T-helper 1 cell treated with Interleukin-12 subunit alpha and Interleukin-12 subunit beta and Interleukin-4 antibody, amounts not matched to agents 30 μg/mL and 1 μg/mL, for 36 hours (primary cell): ENCODE results near the gene F12.
"Not testable (repeated sequence)": the region's sequence is repeated elsewhere in the genome, so short reads cannot be mapped to it uniquely, and the experiment has no call there.

Source experiments
- H3K27ac Mint-ChIP-seq: one replicate; pipeline ENCODE4 v1.8.0; 2021; ENCODE audit warnings: mild to moderate bottlenecking, mixed read lengths
- H3K27me3 Mint-ChIP-seq: one replicate; pipeline ENCODE4 v1.8.0; 2021; ENCODE audit warnings: low read depth, mixed read lengths
- H3K36me3 Mint-ChIP-seq: one replicate; pipeline ENCODE4 v1.8.0; 2021; ENCODE audit warnings: low read depth, mixed read lengths
- H3K4me1 Mint-ChIP-seq: one replicate; pipeline ENCODE4 v1.8.0; 2021; ENCODE audit warnings: low read depth, mixed read lengths
- H3K4me3 Mint-ChIP-seq: one replicate; pipeline ENCODE4 v1.8.0; 2021; ENCODE audit warnings: mild to moderate bottlenecking, moderate library complexity, mixed read lengths
- H3K9me3 Mint-ChIP-seq: one replicate; pipeline ENCODE4 v1.8.0; 2021; ENCODE audit warnings: mixed read lengths

F12 gene

DNA sequence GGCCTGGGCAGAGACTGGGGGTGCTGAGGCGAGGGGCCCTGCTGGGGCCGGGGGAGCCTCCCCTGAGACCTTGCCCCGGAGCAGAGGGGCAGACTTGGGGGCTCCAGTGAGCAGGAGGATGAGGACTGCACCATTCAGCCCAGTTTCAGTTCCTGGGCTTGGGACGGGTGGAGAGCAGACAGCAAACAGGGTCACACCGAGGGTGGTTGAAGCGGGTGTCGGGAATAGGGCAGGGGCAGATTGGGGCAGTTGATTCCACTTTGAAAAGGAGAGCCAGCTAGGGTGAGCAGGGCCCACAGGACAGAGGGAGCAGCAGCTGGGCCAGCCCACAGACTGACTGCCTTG, 21.6 kb upstream of the F12 start:
- Mint-ChIP-seq H3K36me3 (peaks cover 44% of the 10 kb centered on the region), H3K27ac (peak overlapping the region; percentile 86), H3K4me1 (peaks cover 49% of the 10 kb centered on the region), H3K27me3 (no peaks in the 10 kb centered on the region), H3K4me3 (peak overlapping the region; percentile 71), H3K9me3 (no peaks in the 10 kb centered on the region)

DNA sequence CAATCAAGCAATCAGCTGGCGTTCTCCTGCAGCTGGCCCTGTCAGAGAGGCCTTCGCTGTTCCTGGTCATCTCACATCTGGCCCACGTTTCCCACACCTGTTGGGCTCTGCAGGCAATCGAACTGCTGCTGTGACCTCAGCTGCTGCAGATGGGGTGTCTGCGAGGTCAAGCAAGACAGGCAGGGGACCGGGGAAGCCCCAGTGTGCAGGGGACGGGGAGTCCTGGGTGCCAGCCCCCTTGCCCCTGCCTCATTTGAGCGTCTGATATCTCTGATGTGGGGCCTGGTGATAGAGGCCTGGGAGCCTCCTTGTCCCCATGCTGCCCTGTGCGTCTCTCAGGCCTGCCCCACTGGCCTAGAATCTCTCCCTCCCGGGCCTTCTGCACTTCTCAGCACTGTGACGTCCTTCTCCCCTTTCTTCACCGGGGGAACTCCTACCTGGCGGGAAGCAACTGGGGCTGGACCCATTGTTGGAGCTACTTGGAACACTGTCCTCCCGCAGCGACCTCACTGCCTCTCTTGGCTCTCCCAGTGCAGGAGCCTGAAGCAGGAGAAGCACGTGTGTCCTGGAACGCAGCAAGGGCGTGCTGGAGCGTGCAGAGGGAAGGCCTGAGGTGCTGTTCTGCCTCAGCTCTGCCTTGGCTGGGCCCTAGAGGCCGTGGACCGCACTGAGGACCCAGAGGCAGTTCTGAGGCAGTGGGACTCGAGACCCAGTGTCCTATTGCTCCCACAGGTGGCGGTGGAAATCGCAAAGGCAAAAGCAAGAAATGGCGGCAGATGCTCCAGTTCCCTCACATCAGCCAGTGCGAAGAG, 21.0 kb upstream of the F12 start:
- H3K27me3 Mint-ChIP-seq, result no peaks in the 10 kb centered on the region
- peaks cover 53% of the 10 kb centered on the region for H3K4me1 Mint-ChIP-seq
- peaks cover 44% of the 10 kb centered on the region for H3K36me3 Mint-ChIP-seq
- peak overlapping the region; percentile 71 for H3K4me3 Mint-ChIP-seq
- no peaks in the 10 kb centered on the region for H3K9me3 Mint-ChIP-seq
- H3K27ac Mint-ChIP-seq, result peak overlapping the region; percentile 72

DNA sequence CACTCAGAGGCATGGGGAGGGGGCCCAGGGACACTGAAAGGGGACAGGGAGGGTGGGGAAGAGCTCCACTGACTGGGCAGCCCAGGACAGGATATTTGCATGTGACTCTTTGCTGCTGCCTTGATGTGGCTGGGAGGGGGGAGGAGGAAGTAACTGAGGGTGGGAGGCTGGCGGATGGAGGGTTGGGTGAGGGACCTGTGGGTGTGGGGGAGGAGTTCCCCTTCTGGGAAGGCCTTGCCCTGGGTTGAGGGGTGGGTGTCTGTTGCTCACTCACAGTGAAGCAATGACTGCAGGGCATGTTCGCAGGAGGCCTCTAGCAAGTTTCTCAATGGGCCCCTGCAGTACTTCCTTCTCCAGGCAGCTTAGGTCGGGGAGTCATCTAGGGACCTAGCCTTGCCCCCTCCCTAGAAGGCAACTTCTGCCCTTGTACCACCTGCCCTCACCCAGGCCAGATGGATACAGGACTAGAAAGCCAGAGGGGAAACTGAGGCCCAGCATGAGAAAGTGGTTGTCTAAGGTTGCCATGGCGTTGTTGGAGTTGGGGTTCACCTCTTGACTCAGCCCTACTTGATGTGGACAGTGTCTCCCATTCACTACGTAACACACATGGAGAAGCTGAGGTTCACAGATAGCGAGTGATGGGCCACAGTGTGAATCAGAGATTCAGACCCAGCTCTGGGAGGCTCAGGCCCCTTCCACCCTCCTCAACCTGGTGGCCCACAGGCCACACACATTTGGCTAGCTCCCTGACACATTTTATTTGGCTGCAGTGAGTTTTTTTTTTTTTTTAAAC, 20.1 kb upstream of the F12 start:
- peaks cover 40% of the 10 kb centered on the region for H3K36me3 Mint-ChIP-seq
- peaks cover 53% of the 10 kb centered on the region for H3K4me1 Mint-ChIP-seq
- no peaks in the 10 kb centered on the region for H3K27me3 Mint-ChIP-seq
- no peaks in the 10 kb centered on the region for H3K9me3 Mint-ChIP-seq
- H3K4me3 Mint-ChIP-seq, result peak overlapping the region; percentile 91
- peak overlapping the region; percentile 95 for H3K27ac Mint-ChIP-seq

DNA sequence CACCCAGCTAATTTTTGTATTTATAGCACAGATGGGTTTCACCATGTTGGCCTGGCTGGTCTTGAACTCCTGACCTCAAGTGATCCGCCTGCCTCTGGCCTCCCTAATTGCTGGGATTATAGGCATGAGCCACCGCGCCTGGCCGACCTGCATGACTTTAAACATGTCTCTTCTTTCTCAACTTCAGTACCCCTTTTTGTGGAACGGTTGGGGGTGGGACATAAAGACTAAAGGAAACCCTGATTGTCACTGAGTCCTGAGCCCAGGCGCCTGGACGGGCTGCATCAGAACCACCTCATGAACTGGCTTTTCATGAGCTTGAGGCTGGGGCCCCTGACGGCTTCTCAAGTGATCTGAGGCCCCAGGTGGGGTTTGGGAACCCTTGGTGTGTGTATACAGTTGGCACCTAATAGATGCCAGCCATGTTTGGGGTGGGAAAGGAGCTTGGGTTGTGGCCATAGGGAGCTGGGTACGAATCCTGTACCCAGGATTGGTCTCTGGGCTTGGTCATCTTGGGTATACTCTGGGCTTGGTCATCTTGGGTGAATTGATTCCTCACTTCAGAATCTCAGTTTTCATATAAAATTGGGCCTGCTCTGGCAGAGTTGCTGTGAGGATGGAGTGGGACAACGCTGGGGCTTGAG, 19.3 kb upstream of the F12 start:
- peaks cover 34% of the 10 kb centered on the region for H3K36me3 Mint-ChIP-seq
- H3K4me3 Mint-ChIP-seq, result peak overlapping the region; percentile 91
- no peaks in the 10 kb centered on the region for H3K9me3 Mint-ChIP-seq
- peaks cover 50% of the 10 kb centered on the region for H3K4me1 Mint-ChIP-seq
- H3K27me3 Mint-ChIP-seq, result no peaks in the 10 kb centered on the region
- peak overlapping the region; percentile 95 for H3K27ac Mint-ChIP-seq

DNA sequence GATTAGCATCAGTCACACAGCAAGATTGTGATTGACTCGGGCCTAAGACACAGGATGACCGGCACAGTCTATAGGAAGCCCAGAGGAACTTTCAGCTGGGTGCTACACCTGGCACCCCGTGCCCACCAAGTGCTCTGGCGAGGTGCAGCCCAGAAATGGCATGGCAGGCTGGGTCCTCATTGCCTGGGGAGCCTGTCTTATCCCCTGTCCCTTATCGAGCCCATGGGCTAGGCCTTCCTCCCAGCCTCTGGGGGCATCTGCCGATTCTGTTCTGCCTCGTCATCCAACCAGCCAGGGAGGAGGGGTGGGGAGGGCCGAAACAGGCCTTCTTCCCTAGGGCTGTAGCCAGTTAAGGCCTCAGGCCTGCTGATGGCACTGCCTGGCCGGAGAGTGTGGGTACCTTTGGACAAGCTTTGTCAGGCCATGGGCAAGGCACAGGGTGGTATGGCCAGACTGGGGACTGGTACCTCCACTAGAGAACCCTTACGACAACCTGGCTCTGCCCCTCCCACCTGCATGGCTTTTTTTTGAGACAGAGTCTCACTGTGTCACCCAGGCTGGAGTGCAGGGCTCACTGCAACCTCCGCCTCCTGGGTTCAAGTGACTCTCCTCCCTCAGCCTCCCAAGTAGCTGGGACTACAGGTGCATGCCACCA, 18.7 kb upstream of the F12 start:
- Mint-ChIP-seq H3K27me3 (no peaks in the 10 kb centered on the region), H3K4me3 (peak overlapping the region; percentile 91), H3K9me3 (no peaks in the 10 kb centered on the region), H3K4me1 (peaks cover 47% of the 10 kb centered on the region), H3K36me3 (peaks cover 31% of the 10 kb centered on the region), H3K27ac (peak overlapping the region; percentile 95)

DNA sequence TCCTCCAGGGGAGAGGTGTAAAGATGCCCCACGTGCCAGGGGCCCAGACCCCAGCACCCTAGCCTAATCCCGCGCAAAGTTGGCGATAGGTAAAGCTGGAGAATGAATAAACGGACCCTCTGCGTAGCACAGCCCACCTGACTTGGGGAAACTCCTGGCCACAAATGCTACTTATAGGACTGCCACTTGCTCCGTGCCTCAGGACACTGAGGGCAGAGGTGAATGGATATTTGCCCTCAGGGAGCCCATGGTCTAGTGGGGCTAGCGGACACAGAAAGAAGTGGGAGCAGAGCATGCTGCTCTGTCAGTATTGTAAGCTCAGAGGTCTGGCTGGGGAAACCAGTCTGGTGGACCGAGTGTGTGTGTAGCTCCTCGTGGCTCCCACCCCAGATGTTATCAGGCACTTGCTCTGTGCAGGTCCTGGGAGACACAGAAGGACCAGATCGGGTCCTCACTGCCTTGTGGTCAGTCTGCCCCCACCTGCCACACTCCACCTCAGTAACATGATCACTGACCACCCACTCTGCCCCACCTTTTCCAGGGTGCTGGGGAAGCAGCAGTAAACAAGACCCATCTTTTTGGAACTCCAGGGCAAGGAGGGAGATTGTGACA, 18.0 kb upstream of the F12 start:
- Mint-ChIP-seq H3K9me3 (no peaks in the 10 kb centered on the region), H3K27me3 (no peaks in the 10 kb centered on the region), H3K4me3 (peak overlapping the region; percentile 91), H3K36me3 (peaks cover 28% of the 10 kb centered on the region), H3K4me1 (peaks cover 47% of the 10 kb centered on the region), H3K27ac (peak overlapping the region; percentile 95)

DNA sequence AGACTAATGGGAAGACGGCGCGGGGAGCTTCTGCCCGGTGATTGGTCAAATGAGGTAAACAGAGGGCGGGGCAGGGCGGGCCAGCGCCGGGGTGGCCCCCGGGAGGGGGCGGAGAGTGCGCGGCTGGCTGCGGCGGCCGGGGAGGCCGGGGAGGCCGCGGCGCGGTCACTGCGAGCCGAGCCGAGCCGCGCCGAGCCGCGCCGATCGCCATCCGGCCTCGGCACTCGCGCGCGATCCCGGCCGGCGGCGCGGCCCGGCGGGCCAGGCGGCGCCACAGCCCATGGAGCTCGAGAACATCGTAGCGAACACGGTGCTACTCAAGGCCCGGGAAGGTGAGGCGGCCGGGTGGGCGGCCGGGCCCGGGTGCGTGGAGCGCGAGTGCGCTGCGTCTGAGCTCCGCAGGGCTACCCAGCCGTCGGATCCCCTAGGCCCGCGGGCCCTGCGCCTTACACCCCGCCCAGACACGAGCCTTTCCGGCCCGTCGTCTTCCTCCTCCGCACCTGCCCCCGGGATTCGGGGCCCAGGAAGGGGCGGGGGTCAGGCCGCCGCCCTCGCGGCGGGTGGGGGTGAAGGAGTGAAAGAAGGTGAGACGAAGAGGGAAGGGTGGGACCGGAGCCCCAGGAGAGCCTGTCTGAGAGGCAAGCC, 17.3 kb upstream of the F12 start, which contains the start of gene GRK6:
Gene GRK6, plus strand, starts transcription at position 111 of the 645 bp plus-strand sequence. Its CDS starts 170 bp downstream, at position 281.
- Mint-ChIP-seq H3K36me3 (peaks cover 25% of the 10 kb centered on the region), H3K9me3 (no peaks in the 10 kb centered on the region), H3K27me3 (no peaks in the 10 kb centered on the region), H3K27ac (peak within 1 kb of the TSS; percentile 95), H3K4me1 (peaks cover 43% of the 10 kb centered on the region), H3K4me3 (peak within 1 kb of the TSS; percentile 91)

DNA sequence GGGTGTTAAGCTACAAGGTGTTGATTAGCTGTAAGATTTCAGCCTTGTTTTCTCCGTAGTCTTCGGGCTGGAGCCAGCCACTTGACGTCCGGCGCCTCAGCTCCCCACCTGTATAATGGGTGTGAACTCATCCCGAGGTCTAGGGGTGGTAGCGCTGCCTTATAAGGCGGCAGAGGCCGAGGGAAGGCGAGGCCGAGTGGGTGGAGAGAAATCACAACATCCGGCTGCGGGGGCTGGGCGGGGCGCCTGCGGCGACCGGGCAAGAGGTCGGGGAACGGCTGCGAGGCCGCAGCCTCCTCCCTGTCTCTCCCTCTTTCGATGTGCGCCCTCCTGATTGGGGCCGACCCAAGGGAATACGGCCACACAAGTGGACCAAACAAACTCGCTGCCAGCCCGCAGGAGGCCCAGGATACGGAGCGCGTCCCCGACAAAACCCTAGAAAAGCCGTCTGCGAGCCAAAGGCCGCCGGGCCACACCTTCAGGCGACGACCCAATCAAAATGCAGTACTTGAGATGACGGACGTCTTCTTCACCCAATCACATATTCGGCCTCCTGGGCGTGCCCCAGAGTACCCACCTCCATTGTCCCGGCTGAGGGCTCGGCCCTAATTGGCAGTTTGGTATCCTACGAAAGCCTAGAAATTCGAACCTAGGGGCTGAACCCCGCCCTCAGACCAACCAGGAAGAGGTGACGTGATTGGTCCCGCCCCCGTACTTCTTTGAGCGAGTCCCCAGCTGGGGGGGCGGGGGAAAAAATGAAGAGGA, 16.6 kb upstream of the F12 start:
- H3K27me3 Mint-ChIP-seq, result no peaks in the 10 kb centered on the region
- H3K9me3 Mint-ChIP-seq, result no peaks in the 10 kb centered on the region
- H3K27ac Mint-ChIP-seq, result peak overlapping the region; percentile 90
- H3K4me3 Mint-ChIP-seq, result peak overlapping the region; percentile 88
- H3K4me1 Mint-ChIP-seq, result peaks cover 37% of the 10 kb centered on the region
- H3K36me3 Mint-ChIP-seq, result peaks cover 21% of the 10 kb centered on the region

DNA sequence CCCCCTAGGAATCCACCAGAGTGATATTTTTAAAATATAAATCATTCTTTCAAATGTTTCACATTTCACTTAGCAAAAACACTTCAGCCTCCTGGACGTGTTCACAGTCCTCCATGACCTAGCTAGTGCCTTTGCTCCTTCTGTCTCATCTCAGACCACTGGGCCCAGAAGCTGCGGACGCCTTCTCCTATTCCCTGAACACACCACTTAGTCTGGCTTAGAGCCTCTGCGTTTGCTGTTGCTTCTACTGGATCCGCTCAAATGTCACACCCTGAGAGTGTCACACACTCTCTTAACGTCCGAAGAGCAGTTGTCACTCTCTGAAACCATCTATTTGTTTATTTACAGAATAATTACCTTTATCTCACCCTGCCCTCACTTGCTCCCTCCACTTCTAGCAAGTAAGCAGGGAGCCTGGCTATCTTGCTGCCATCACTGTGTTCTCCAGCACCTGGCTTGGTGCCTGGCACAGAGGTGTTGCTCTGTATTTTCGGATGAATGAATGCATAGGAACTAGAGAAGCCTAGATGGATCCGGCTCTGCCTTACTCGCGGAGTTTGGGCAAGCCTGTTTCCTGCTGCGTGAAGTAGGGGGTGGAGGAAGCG, 15.9 kb upstream of the F12 start:
- H3K4me1 Mint-ChIP-seq, result peaks cover 30% of the 10 kb centered on the region
- no peaks in the 10 kb centered on the region for H3K9me3 Mint-ChIP-seq
- peak overlapping the region; percentile 88 for H3K4me3 Mint-ChIP-seq
- no peaks in the 10 kb centered on the region for H3K27me3 Mint-ChIP-seq
- peaks cover 15% of the 10 kb centered on the region for H3K36me3 Mint-ChIP-seq
- H3K27ac Mint-ChIP-seq, result peak overlapping the region; percentile 90

DNA sequence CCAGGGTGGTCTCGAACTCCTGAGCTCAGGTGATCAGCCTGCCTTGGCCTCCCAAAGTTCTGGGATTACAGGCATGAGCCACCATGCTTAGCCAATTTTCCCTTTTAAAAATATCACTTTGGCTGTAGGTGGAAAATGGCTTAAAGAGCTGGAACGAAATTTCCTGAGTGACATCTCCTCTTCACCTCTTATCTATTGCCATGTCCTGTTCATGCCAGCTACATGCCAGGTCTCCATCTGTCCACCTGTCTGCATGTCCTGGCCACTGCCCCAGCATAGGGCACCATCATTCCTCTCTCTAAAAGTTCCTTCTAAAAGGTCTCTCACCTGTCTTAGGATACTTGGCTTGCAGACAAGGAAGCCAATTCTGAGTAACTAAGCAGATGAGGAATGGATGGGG, 14.3 kb upstream of the F12 start:
- no peaks in the 10 kb centered on the region for H3K9me3 Mint-ChIP-seq

DNA sequence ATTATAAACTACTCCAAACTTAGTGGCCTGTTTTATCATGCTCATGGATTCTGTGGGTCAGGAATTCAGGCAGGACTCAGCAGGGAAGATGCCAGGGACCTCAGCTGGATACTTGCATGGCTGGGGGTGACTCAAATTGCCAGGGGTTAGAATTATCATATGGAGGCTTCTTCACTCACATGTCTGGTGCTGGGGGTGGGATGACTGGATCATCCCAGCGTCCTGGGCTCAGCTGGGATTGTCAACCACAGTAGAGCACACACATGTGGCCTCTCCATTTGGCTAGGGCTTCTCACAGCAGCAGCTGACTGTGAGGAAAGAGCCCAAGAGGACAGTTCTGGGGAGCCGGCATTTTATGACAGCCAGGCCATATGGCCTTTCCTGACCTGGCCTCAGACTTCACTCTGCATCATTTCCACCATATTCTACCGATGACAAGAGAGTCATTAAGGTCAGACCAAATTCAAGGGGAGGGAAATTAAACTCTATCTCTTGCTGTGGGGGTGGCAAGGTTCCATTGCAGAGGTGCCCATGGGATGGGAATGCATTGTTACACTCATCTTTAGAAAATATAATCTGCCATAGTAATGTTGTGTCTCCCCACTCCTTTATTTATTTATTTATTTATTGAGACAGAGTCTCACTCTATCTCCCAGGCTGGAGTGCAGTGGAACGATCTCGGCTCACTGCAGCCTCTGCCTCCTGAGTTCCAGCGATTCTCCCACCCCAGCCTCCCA, 11.9 kb upstream of the F12 start:
- no peak overlapping the region for H3K4me3 Mint-ChIP-seq
- H3K36me3 Mint-ChIP-seq, result no peaks in the 10 kb centered on the region
- H3K27ac Mint-ChIP-seq, result no peak overlapping the region
- no peaks in the 10 kb centered on the region for H3K27me3 Mint-ChIP-seq
- H3K9me3 Mint-ChIP-seq, result no peaks in the 10 kb centered on the region
- peaks cover 9% of the 10 kb centered on the region for H3K4me1 Mint-ChIP-seq

More for the DNA sequence above, 14.3 kb upstream of the F12 start:
- Mint-ChIP-seq H3K27ac (no peak overlapping the region), H3K4me1 (peaks cover 14% of the 10 kb centered on the region), H3K27me3 (no peaks in the 10 kb centered on the region), H3K36me3 (peaks cover 4% of the 10 kb centered on the region), H3K4me3 (no peak overlapping the region)

DNA sequence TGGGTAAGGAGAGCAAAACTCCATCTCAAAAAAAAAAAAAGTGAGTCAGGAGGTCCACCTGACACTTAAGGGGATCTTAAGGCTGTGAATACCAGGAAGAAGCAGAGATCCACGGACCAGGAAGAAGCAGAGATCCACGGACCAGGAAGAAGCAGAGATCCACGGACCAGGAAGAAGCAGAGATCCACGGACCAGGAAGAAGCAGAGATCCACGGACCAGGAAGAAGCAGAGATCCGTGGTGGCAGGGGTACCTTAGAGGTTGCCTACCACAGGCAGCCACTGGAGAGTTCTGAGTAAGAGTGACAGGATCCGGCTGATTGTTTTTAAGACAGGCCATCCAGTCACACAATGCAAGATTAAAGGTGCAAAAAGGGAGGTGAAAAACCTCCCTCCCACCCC, 11.1 kb upstream of the F12 start:
- H3K4me1 Mint-ChIP-seq, H3K4me3 Mint-ChIP-seq, H3K9me3 Mint-ChIP-seq, H3K36me3 Mint-ChIP-seq, H3K27me3 Mint-ChIP-seq, H3K27ac Mint-ChIP-seq: not testable (repeated sequence)
